Measurements from ENCODE around the gene CDKN2AIP. TPM values are rescaled to one million over a fixed set of nuclear protein-coding genes. Genes with fewer than 3 reads are reported as not detected.
A peak's percentile ranks its signal among the peaks of the same experiment; 100 is the strongest.

CDKN2AIP gene
- total and polyA plus RNA-seq, 2 of the 4 experiments (the other 2 are of a cell fraction) = 11.0 to 16.8 TPM

GRCh38 chr4:183411291-183411861, 33.1 kb upstream of the CDKN2AIP start:
- H3K4me1 ChIP-seq (ENCODE audit: control insufficient read depth, insufficient read depth, low read length) = no peaks in the 10 kb centered on the region
- no peak overlapping the region for H3K23ac ChIP-seq (ENCODE audit: low read depth, low read length)
- H2BK120ac ChIP-seq (ENCODE audit: low read depth, low read length) = no peak overlapping the region
- no TSS peak for BruUV-seq (replicated peaks)
- no peak overlapping the region for H3K4me2 ChIP-seq (ENCODE audit: low read depth, low read length)
- ATAC-seq (ENCODE audit: low read depth) (peak; percentile 67), DNase-seq (peak; percentile 67)
- H2AK5ac ChIP-seq (ENCODE audit: low read depth, low read length) = no peak overlapping the region
- H3K56ac ChIP-seq (ENCODE audit: extremely low read depth, insufficient read depth, low read length) = no peak overlapping the region
- dilution Hi-C loops (cut with HindIII; ENCODE audit: low sequenced_read_pairs, unreplicated experiment) = no loop called here
- peak overlapping the region; percentile 13 for H2AFZ ChIP-seq (replicated peaks; ENCODE audit: low read length, poor library complexity)
- H3K18ac ChIP-seq (ENCODE audit: low read depth, low read length) = no peak overlapping the region
- in situ Hi-C loops (cut with MboI; ENCODE audit: low sequenced_read_pairs) = no loop called here
- H3K4me3 ChIP-seq (ENCODE audit: insufficient read depth, low read depth, low read length) = no peak overlapping the region
- no peak overlapping the region for H2AK9ac ChIP-seq (replicated peaks; ENCODE audit: low read depth, low read length, poor library complexity)
- no peak overlapping the region for H2BK5ac ChIP-seq (ENCODE audit: low read depth, low read length, poor library complexity, severe bottlenecking)
- H3K27me3 ChIP-seq (ENCODE audit: control insufficient read depth, insufficient read depth, low read length) = peaks cover 25% of the 10 kb centered on the region; the same call in 1 of the 2 replicates
- H4K20me1 ChIP-seq (ENCODE audit: insufficient read depth, low read length) = no peaks in the 10 kb centered on the region
- intact Hi-C loops (cut with micrococcal nuclease) = no loop called here
- no peak overlapping the region for H2BK20ac ChIP-seq (ENCODE audit: low read depth, low read length)
- no peak overlapping the region for H4K5ac ChIP-seq (ENCODE audit: low read depth, low read length)
- H3K9me3 ChIP-seq (ENCODE audit: control insufficient read depth, insufficient read depth, low read length) = no peaks in the 10 kb centered on the region
- ChIA-PET CTCF (no interaction called here), POLR2A (ENCODE audit: unreplicated experiment) (no interaction called here)
- no peaks in the 10 kb centered on the region for H3K36me3 ChIP-seq (ENCODE audit: control insufficient read depth, insufficient read depth, low read length)
- H3K14ac ChIP-seq (replicated peaks; ENCODE audit: low read depth, low read length) = no peak overlapping the region
- H3K9ac ChIP-seq (ENCODE audit: low read depth, low read length) = no peak overlapping the region
- no peak overlapping the region for H4K8ac ChIP-seq (ENCODE audit: low read depth in 2 of 2, low read length in 2 of 2)
- no peak overlapping the region for H4K91ac ChIP-seq (ENCODE audit: insufficient read depth, low read depth, low read length)
- no peak overlapping the region for H3K4ac ChIP-seq (ENCODE audit: low read depth, low read length)
- peak; percentile 75 for TF ChIP-seq CEBPB (IDR thresholded peaks at IDR 0.05; ENCODE audit: low read depth, low read length)
- TF ChIP-seq, protein P1, sequence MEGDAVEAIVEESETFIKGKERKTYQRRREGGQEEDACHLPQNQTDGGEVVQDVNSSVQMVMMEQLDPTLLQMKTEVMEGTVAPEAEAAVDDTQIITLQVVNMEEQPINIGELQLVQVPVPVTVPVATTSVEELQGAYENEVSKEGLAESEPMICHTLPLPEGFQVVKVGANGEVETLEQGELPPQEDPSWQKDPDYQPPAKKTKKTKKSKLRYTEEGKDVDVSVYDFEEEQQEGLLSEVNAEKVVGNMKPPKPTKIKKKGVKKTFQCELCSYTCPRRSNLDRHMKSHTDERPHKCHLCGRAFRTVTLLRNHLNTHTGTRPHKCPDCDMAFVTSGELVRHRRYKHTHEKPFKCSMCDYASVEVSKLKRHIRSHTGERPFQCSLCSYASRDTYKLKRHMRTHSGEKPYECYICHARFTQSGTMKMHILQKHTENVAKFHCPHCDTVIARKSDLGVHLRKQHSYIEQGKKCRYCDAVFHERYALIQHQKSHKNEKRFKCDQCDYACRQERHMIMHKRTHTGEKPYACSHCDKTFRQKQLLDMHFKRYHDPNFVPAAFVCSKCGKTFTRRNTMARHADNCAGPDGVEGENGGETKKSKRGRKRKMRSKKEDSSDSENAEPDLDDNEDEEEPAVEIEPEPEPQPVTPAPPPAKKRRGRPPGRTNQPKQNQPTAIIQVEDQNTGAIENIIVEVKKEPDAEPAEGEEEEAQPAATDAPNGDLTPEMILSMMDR (conservative IDR thresholded peaks at IDR 0.05; ENCODE audit: low read depth, low read length) = no peak
- H2BK15ac ChIP-seq (ENCODE audit: low read depth, low read length) = no peak overlapping the region
- H3K9me1 ChIP-seq (ENCODE audit: insufficient read depth, low read length) = no peaks in the 10 kb centered on the region
- H3K79me1 ChIP-seq (ENCODE audit: low read depth in 1 of 2, low read length in 2 of 2) = no peaks in the 10 kb centered on the region
- WGBS, 2 experiments (ENCODE audit: extremely low coverage in 2 of 2, insufficient read length in 1 of 2) = no CpG with 5 or more reads among the region's 11 CpGs
- no peak overlapping the region for H3K27ac ChIP-seq (ENCODE audit: insufficient read depth, low read length)

Measured in IMR-90 (cell line).